Mesenchymal stem cell (in vitro differentiated cells and primary cell): Measurements from ENCODE around the gene WASL.

Experiments used
- DNase-seq: peaks from one replicate; pipeline ENCODE4 v3.0.0-alpha.2; 2013
- H2AFZ ChIP-seq: one replicate; pipeline ENCODE4 v1.6.1; 2013; ENCODE audit warnings: low read depth, mild to moderate bottlenecking, control low read depth, inconsistent platforms, low read length, moderate library complexity
- H2AK5ac ChIP-seq: 2 replicates; pipeline ENCODE4 v1.6.1; 2013; ENCODE audit warnings: low read length, moderate library complexity, mild to moderate bottlenecking, inconsistent platforms; ENCODE audit not compliant: severe bottlenecking
- H2BK120ac ChIP-seq: one replicate; pipeline ENCODE4 v1.6.1; 2013; ENCODE audit warnings: low read depth, mild to moderate bottlenecking, inconsistent platforms, low read length, moderate library complexity
- H2BK12ac ChIP-seq, 2 experiments: one replicate each; pipeline ENCODE4 v1.6.1; 2013; ENCODE audit warnings: inconsistent platforms in 2 of 2, low read length in 2 of 2, mild to moderate bottlenecking in 2 of 2, moderate library complexity in 2 of 2, control low read depth in 1 of 2
- H2BK15ac ChIP-seq: one replicate; pipeline ENCODE4 v1.6.1; 2013; ENCODE audit warnings: mild to moderate bottlenecking, low read depth, inconsistent platforms; ENCODE audit not compliant: poor library complexity, severe bottlenecking
- H2BK5ac ChIP-seq: 2 replicates; pipeline ENCODE4 v1.6.1; 2013; ENCODE audit warnings: low read depth, mild to moderate bottlenecking, low read length, control low read depth, inconsistent platforms; ENCODE audit not compliant: poor library complexity, severe bottlenecking
- H3K14ac ChIP-seq, 2 experiments: one replicate each; pipeline ENCODE4 v1.6.1; 2013; ENCODE audit warnings: inconsistent platforms in 2 of 2, low read length in 2 of 2, control low read depth in 1 of 2, mild to moderate bottlenecking in 1 of 2, moderate library complexity in 1 of 2
- H3K18ac ChIP-seq, 2 experiments: one replicate each; pipeline ENCODE4 v1.6.1; 2013; ENCODE audit warnings: inconsistent platforms in 2 of 2, low read length in 2 of 2, control low read depth in 1 of 2, low read depth in 1 of 2, mild to moderate bottlenecking in 1 of 2
- H3K23ac ChIP-seq, 2 experiments: one replicate each; pipeline ENCODE4 v1.6.1; 2013; ENCODE audit warnings: inconsistent platforms in 2 of 2, low read length in 2 of 2, mild to moderate bottlenecking in 2 of 2, moderate library complexity in 2 of 2, control low read depth in 1 of 2
- H3K27ac ChIP-seq: 2 replicates; pipeline ENCODE4 v1.5.1; 2013; ENCODE audit warnings: mild to moderate bottlenecking, moderate library complexity, low read length, control low read depth, inconsistent platforms; ENCODE audit not compliant: poor library complexity, severe bottlenecking
- H3K27me3 ChIP-seq, 2 experiments: 2 replicates each; pipeline versions ENCODE4 v1.6.1 to v1.7.0; 2013; ENCODE audit warnings: low read length in 2 of 2, mild to moderate bottlenecking in 2 of 2, moderate library complexity in 2 of 2, control low read depth in 1 of 2, inconsistent platforms in 1 of 2; ENCODE audit not compliant: control insufficient read depth in 1 of 2, insufficient read depth in 1 of 2
- H3K36me3 ChIP-seq, 2 experiments: 2 replicates each; pipeline versions ENCODE4 v1.6.1 to v1.7.0; 2013; ENCODE audit warnings: low read length in 2 of 2, control low read depth in 1 of 2, inconsistent platforms in 1 of 2, low read depth in 1 of 2, mild to moderate bottlenecking in 1 of 2; ENCODE audit not compliant: insufficient read depth in 2 of 2, control insufficient read depth in 1 of 2
- H3K4ac ChIP-seq, 2 experiments: one replicate each; pipeline ENCODE4 v1.6.1; 2013; ENCODE audit warnings: inconsistent platforms in 2 of 2, low read length in 2 of 2, mild to moderate bottlenecking in 2 of 2, moderate library complexity in 2 of 2, control low read depth in 1 of 2, low read depth in 1 of 2
- H3K4me1 ChIP-seq: 2 replicates; pipeline ENCODE4 v1.6.1; 2013; ENCODE audit warnings: low read depth, low read length, control low read depth; ENCODE audit not compliant: control insufficient read depth, insufficient read depth
- H3K4me2 ChIP-seq: 2 replicates; pipeline ENCODE4 v1.6.1; 2013; ENCODE audit warnings: low read length, mild to moderate bottlenecking, inconsistent platforms; ENCODE audit not compliant: poor library complexity, severe bottlenecking
- H3K4me3 ChIP-seq, 2 experiments: 2 replicates each; pipeline versions ENCODE4 v1.5.1 to v1.7.0; 2013; ENCODE audit warnings: low read length in 2 of 2, mild to moderate bottlenecking in 2 of 2, control low read depth in 1 of 2, low read depth in 1 of 2; ENCODE audit not compliant: insufficient read depth in 1 of 2
- H3K79me1 ChIP-seq: replicated peaks from 2 replicates; pipeline ENCODE4 v1.6.1; 2013; ENCODE audit warnings: mild to moderate bottlenecking, control low read depth, low read length, inconsistent platforms; ENCODE audit not compliant: poor library complexity, severe bottlenecking
- H3K9ac ChIP-seq: 2 replicates; pipeline ENCODE4 v1.7.0; 2013; ENCODE audit warnings: mild to moderate bottlenecking, low read length, moderate library complexity
- H3K9me3 ChIP-seq: 2 replicates; pipeline ENCODE4 v1.7.0; 2013; ENCODE audit warnings: mild to moderate bottlenecking, low read length; ENCODE audit not compliant: control insufficient read depth
- H4K8ac ChIP-seq: one replicate; pipeline ENCODE4 v1.6.1; 2013; ENCODE audit warnings: inconsistent platforms, mild to moderate bottlenecking, low read length, moderate library complexity
- H4K91ac ChIP-seq: one replicate; pipeline ENCODE4 v1.6.1; 2013; ENCODE audit warnings: mild to moderate bottlenecking, low read length, inconsistent platforms
- WGBS: methylation state at CpG from one replicate; pipeline ENCODE4 v1.1.7; 2013; ENCODE audit warnings: mixed read lengths; 5-methylcytosine and 5-hydroxymethylcytosine counted together

The WASL gene

DNA sequence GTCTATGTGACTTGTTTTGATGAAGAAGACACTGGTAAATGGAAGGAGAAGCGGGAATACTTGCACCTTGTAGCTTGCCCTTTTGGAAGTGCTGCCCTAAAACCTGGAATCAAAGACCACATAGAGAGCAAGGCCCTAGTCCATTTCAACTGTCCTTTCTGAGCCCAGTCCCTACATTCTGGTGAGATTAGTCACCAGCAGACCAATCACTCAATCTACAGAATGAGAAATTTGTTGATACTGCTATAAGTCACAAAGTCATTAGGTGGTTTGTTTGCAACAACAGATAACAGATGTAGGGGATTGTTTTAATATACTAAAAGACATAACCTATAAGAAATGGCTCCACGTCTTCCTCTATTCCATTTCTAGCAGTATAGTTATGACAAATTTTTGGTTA lies 33.6 kb downstream of the WASL start:
- H4K8ac ChIP-seq, result no peak overlapping the region
- no peaks in the 10 kb centered on the region for H3K27me3 ChIP-seq
- H3K9me3 ChIP-seq, result no peaks in the 10 kb centered on the region
- H2BK5ac ChIP-seq, result no peak overlapping the region
- H3K27ac ChIP-seq, result no peak overlapping the region
- no peak overlapping the region for H3K4me2 ChIP-seq
- H3K9ac ChIP-seq, result no peak overlapping the region
- no peak overlapping the region for H2AFZ ChIP-seq
- no peak overlapping the region for H2BK15ac ChIP-seq
- WGBS, result no CpG with 5 or more reads among the region's 2 CpGs
- no peak overlapping the region for H3K23ac ChIP-seq
- H2BK120ac ChIP-seq, result no peak overlapping the region
- DNase-seq, result no peak
- no peak overlapping the region for H3K4me3 ChIP-seq
- H3K36me3 ChIP-seq, result no peaks in the 10 kb centered on the region
- H3K4me1 ChIP-seq, result peaks cover 4% of the 10 kb centered on the region
- no peak overlapping the region for H2AK5ac ChIP-seq
- no peak overlapping the region for H3K14ac ChIP-seq
- H3K18ac ChIP-seq, result no peak overlapping the region
- no peak overlapping the region for H4K91ac ChIP-seq
- no peak overlapping the region for H2BK12ac ChIP-seq
- no peak overlapping the region for H3K4ac ChIP-seq
- H3K79me1 ChIP-seq, result peaks cover 11% of the 10 kb centered on the region

GRCh38 chr7:123714296-123715080 lies 34.3 kb downstream of the WASL start:
- no peak overlapping the region for H2BK120ac ChIP-seq
- H3K36me3 ChIP-seq, result no peaks in the 10 kb centered on the region
- H4K8ac ChIP-seq, result no peak overlapping the region
- H3K4me1 ChIP-seq, result peaks cover 4% of the 10 kb centered on the region
- H3K9me3 ChIP-seq, result no peaks in the 10 kb centered on the region
- no peak overlapping the region for H2BK5ac ChIP-seq
- no peaks in the 10 kb centered on the region for H3K27me3 ChIP-seq
- no peak overlapping the region for H3K27ac ChIP-seq
- WGBS, result 45% methylated on average over 2 of the region's 3 CpGs
- H3K4me3 ChIP-seq, result no peak overlapping the region
- H3K23ac ChIP-seq, result no peak overlapping the region
- no peak overlapping the region for H3K4me2 ChIP-seq
- H2AK5ac ChIP-seq, result no peak overlapping the region
- H3K18ac ChIP-seq, result no peak overlapping the region
- H4K91ac ChIP-seq, result no peak overlapping the region
- no peak for DNase-seq
- no peak overlapping the region for H3K4ac ChIP-seq
- no peak overlapping the region for H2BK12ac ChIP-seq
- no peak overlapping the region for H2AFZ ChIP-seq
- peaks cover 9% of the 10 kb centered on the region for H3K79me1 ChIP-seq
- no peak overlapping the region for H2BK15ac ChIP-seq
- H3K14ac ChIP-seq, result no peak overlapping the region
- H3K9ac ChIP-seq, result no peak overlapping the region

- no peak overlapping the region for H4K91ac ChIP-seq
- no peak overlapping the region for H3K4me3 ChIP-seq
- peak overlapping the region; percentile 52 for H3K27ac ChIP-seq
- H3K27me3 ChIP-seq, result no peaks in the 10 kb centered on the region
- H3K9ac ChIP-seq, result no peak overlapping the region
- H3K4me2 ChIP-seq, result no peak overlapping the region
- peaks cover 4 to 12% of the 10 kb centered on the region in 2 experiments for H3K36me3 ChIP-seq
- no peak overlapping the region for H3K18ac ChIP-seq
- no peak overlapping the region for H3K4ac ChIP-seq
- H4K8ac ChIP-seq, result no peak overlapping the region
- no peak overlapping the region for H3K23ac ChIP-seq
- H3K79me1 ChIP-seq, result peaks cover 13% of the 10 kb centered on the region
- H2AK5ac ChIP-seq, result no peak overlapping the region
- no peaks in the 10 kb centered on the region for H3K9me3 ChIP-seq
- H3K4me1 ChIP-seq, result peaks cover 4% of the 10 kb centered on the region
- no peak overlapping the region for H2BK120ac ChIP-seq
- no peak overlapping the region for H2BK12ac ChIP-seq
- no peak overlapping the region for H2BK15ac ChIP-seq
- no peak overlapping the region for H2BK5ac ChIP-seq
- no peak for DNase-seq
- no peak overlapping the region for H3K14ac ChIP-seq
- WGBS, result 33% methylated on average over 1 of the region's 1 CpG
- H2AFZ ChIP-seq, result no peak overlapping the region
These were observed 36.2 kb downstream of the WASL start for GRCh38 chr7:123712619-123713018.

- Histone ChIP-seq H3K4me3 (no peak overlapping the region), H3K9me3 (no peaks in the 10 kb centered on the region), H2BK15ac (no peak overlapping the region), H3K27me3 (no peaks in the 10 kb centered on the region), H3K4ac (no peak overlapping the region), H3K14ac (no peak overlapping the region), H3K79me1 (peaks cover 12% of the 10 kb centered on the region), H2AFZ (no peak overlapping the region), H3K4me2 (no peak overlapping the region), H4K91ac (no peak overlapping the region), H2BK12ac (no peak overlapping the region), H3K36me3 (peaks cover 4 to 20% of the 10 kb centered on the region in 2 experiments), H2AK5ac (no peak overlapping the region), H3K9ac (no peak overlapping the region), H3K27ac (no peak overlapping the region), H3K18ac (no peak overlapping the region), H3K23ac (no peak overlapping the region), H2BK120ac (no peak overlapping the region), H3K4me1 (peaks cover 2% of the 10 kb centered on the region), H2BK5ac (no peak overlapping the region), H4K8ac (no peak overlapping the region)
- no peak for DNase-seq
These were observed 36.9 kb downstream of the WASL start for GRCh38 chr7:123711832-123712293.
